Duodenal mucosa (tissue), 2 donors: ENCODE data around the gene HOXA5.

Source experiments
- H3K27ac ChIP-seq: one replicate; pipeline ENCODE4 v1.7.0; 2013; ENCODE audit warnings: low read depth, low read length
- H3K27me3 ChIP-seq, 2 donors: one replicate each; pipeline ENCODE4 v1.7.0; 2013; ENCODE audit warnings: low read length in 2 of 2, control low read depth in 1 of 2; ENCODE audit not compliant: insufficient read depth in 2 of 2, control insufficient read depth in 1 of 2
- H3K36me3 ChIP-seq, 2 donors: one replicate each; pipeline ENCODE4 v1.7.0; 2013; ENCODE audit warnings: low read length in 2 of 2, control low read depth in 1 of 2; ENCODE audit not compliant: insufficient read depth in 2 of 2, control insufficient read depth in 1 of 2
- H3K4me1 ChIP-seq, 2 donors: one replicate each; pipeline ENCODE4 v1.7.0; 2013; ENCODE audit warnings: low read length in 2 of 2, control low read depth in 1 of 2; ENCODE audit not compliant: insufficient read depth in 2 of 2, control insufficient read depth in 1 of 2
- H3K4me3 ChIP-seq, 2 donors: one replicate each; pipeline ENCODE4 v1.7.0; 2013; ENCODE audit warnings: low read length in 2 of 2, low read depth in 1 of 2
- H3K9ac ChIP-seq, 2 donors: one replicate each; pipeline ENCODE4 v1.7.0; 2013; ENCODE audit warnings: low read length in 2 of 2, low read depth in 1 of 2
- H3K9me3 ChIP-seq, 2 donors: one replicate each; pipeline ENCODE4 v1.7.0; 2013; ENCODE audit warnings: low read length in 2 of 2, control low read depth in 1 of 2; ENCODE audit not compliant: control insufficient read depth in 1 of 2

The HOXA5 gene

GRCh38 chr7:27181795-27182275 is 38.4 kb upstream of the HOXA5 start:
- Histone ChIP-seq H3K4me1 (peaks cover 7 to 22% of the 10 kb centered on the region in 2 donors), H3K27me3 (peaks cover 83 to 97% of the 10 kb centered on the region in 2 donors), H3K27ac (no peak overlapping the region), H3K9me3 (no peaks in the 10 kb centered on the region), H3K36me3 (no peaks in the 10 kb centered on the region), H3K9ac (no peak overlapping the region), H3K4me3 (no peak overlapping the region)

DNA sequence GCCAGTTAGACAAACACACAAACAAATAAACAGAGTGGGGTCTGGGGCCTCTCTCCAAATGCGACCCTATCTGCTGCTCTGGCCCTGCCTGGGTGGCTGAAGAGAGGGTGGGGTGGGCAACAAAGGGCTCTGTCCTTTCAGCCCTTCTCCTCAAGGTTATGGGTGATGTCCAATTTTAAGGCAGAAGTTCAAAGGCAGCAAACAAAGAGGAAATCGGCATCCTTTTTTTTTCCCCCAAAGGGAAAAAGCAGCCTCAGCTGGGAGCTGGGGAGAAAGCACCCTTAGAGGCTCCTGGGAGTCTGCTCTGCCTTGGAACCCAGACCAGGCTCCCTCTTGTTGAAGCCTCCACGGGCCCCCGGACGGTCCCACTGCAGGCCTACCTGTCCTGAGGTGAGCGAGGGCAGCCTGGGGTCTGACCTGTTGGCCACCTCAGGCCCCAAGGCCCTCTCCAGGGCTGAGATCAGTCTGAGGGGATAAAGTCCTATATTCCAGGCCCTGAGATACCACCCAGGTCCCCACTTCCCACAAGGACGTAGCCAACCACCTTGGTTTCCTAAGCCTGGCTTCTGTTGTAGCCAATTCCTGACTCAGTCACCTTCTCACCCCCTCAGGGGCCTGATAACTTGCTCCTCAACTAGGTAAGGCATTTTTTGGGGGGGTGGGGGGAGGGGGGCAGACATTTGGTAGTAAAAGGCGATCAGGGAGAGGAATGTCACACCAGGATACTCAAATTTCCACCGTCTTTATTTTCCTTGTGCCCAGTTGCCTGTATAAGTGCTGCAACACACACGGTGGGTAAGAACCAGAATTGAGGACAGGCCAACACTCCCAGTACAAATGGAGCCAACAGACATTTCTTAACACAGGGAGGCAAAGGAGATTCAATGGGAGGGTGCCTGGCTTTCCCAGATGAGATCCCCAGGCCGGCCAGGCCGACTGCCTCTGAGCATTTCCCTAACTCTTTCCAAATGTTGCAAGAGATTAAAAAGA is 37.2 kb upstream of the HOXA5 start:
- H3K27me3 ChIP-seq, result peaks cover 83 to 97% of the 10 kb centered on the region in 2 donors
- H3K4me3 ChIP-seq, result no peak overlapping the region
- H3K27ac ChIP-seq, result no peak overlapping the region

GRCh38 chr7:27179503-27180430 is 36.3 kb upstream of the HOXA5 start:
- Histone ChIP-seq H3K4me3 (peak overlapping the region in 1 of 2 donors; percentile 12), H3K27ac (no peak overlapping the region), H3K4me1 (peaks cover 6 to 18% of the 10 kb centered on the region in 2 donors), H3K9ac (no peak overlapping the region), H3K36me3 (no peaks in the 10 kb centered on the region), H3K9me3 (no peaks in the 10 kb centered on the region), H3K27me3 (peaks cover 83 to 97% of the 10 kb centered on the region in 2 donors)

More for the DNA sequence above, 37.2 kb upstream of the HOXA5 start:
- H3K4me1 ChIP-seq, result peaks cover 7 to 22% of the 10 kb centered on the region in 2 donors
- H3K9me3 ChIP-seq, result no peaks in the 10 kb centered on the region
- H3K9ac ChIP-seq, result no peak overlapping the region
- H3K36me3 ChIP-seq, result no peaks in the 10 kb centered on the region

- Histone ChIP-seq H3K4me1 (peaks cover 4 to 13% of the 10 kb centered on the region in 2 donors), H3K27me3 (peaks cover 85 to 99% of the 10 kb centered on the region in 2 donors), H3K9ac (no peak overlapping the region), H3K9me3 (no peaks in the 10 kb centered on the region), H3K36me3 (no peaks in the 10 kb centered on the region), H3K4me3 (no peak overlapping the region), H3K27ac (no peak overlapping the region)
Measured at GRCh38 chr7:27179030-27179429, 35.5 kb upstream of the HOXA5 start.

- no peak overlapping the region for H3K9ac ChIP-seq
- no peaks in the 10 kb centered on the region for H3K36me3 ChIP-seq
- peaks cover 0 to 10% of the 10 kb centered on the region in 2 donors for H3K4me1 ChIP-seq
- peaks cover 83 to 97% of the 10 kb centered on the region in 2 donors for H3K27me3 ChIP-seq
- H3K4me3 ChIP-seq, result no peak overlapping the region
- no peak overlapping the region for H3K27ac ChIP-seq
- H3K9me3 ChIP-seq, result no peaks in the 10 kb centered on the region
Measured at GRCh38 chr7:27178366-27178765, 34.9 kb upstream of the HOXA5 start.

- peaks cover 82 to 97% of the 10 kb centered on the region in 2 donors for H3K27me3 ChIP-seq
- H3K9me3 ChIP-seq, result no peaks in the 10 kb centered on the region
- no peak overlapping the region for H3K27ac ChIP-seq
- H3K9ac ChIP-seq, result no peak overlapping the region
- peaks cover 0 to 8% of the 10 kb centered on the region in 2 donors for H3K4me1 ChIP-seq
- H3K36me3 ChIP-seq, result no peaks in the 10 kb centered on the region
- H3K4me3 ChIP-seq, result no peak overlapping the region
Measured at GRCh38 chr7:27177795-27178320, 34.4 kb upstream of the HOXA5 start.

GRCh38 chr7:27176962-27177794 is 33.7 kb upstream of the HOXA5 start:
- Histone ChIP-seq H3K9ac (no peak overlapping the region), H3K27me3 (peaks cover 82 to 97% of the 10 kb centered on the region in 2 donors), H3K4me3 (no peak overlapping the region), H3K27ac (no peak overlapping the region), H3K9me3 (no peaks in the 10 kb centered on the region), H3K36me3 (no peaks in the 10 kb centered on the region), H3K4me1 (peaks cover 0 to 13% of the 10 kb centered on the region in 2 donors)

- Histone ChIP-seq H3K27ac (no peak overlapping the region), H3K4me1 (peaks cover 0 to 13% of the 10 kb centered on the region in 2 donors), H3K27me3 (peaks cover 84 to 98% of the 10 kb centered on the region in 2 donors), H3K9ac (no peak overlapping the region), H3K9me3 (no peaks in the 10 kb centered on the region), H3K36me3 (no peaks in the 10 kb centered on the region), H3K4me3 (no peak overlapping the region)
Measured at GRCh38 chr7:27176524-27176845, 33.0 kb upstream of the HOXA5 start.
